Fibroblast of gingiva (primary cell): ENCODE data around the gene SRSF1.

ENCODE experiments used
- DNase-seq: peaks from one replicate; pipeline ENCODE4 v3.0.0-alpha.2; 2011; ENCODE audit warnings: low read depth

SRSF1 gene

DNA sequence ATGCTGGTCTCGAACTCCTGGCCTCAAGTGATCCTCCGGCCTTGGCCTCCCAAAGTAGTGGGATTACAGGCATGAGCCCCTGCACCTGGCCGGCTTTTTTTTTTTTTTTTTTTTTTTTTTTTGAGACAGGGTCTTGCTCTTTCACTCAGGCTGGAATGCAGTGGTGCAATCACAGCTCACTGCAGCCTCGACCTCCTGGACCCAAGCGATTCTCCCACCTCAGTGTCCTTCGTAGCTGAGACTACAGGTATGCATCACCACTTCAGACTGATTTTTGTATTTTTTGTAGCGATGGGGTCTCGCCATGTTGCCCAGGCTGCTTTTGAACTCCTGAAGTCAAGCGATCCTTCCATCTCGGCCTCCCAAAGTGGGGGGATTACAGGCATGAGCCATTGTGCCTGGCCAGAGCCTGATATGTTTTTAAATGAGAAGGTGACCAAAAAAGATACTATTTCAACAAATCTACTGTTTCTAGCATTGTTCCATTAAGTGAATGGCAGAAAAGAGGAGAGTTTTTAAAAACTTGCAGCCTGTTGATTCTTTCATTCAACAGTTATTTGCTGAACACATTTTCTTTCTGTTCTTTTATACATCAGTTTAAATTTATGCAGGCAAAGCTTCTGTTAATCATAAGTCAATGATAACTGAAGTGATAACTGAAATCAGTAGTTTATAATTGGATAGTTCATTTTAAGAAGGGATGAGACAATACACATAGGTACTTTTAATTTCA, 3.2 kb upstream of the SRSF1 start:
- no peak for DNase-seq

DNA sequence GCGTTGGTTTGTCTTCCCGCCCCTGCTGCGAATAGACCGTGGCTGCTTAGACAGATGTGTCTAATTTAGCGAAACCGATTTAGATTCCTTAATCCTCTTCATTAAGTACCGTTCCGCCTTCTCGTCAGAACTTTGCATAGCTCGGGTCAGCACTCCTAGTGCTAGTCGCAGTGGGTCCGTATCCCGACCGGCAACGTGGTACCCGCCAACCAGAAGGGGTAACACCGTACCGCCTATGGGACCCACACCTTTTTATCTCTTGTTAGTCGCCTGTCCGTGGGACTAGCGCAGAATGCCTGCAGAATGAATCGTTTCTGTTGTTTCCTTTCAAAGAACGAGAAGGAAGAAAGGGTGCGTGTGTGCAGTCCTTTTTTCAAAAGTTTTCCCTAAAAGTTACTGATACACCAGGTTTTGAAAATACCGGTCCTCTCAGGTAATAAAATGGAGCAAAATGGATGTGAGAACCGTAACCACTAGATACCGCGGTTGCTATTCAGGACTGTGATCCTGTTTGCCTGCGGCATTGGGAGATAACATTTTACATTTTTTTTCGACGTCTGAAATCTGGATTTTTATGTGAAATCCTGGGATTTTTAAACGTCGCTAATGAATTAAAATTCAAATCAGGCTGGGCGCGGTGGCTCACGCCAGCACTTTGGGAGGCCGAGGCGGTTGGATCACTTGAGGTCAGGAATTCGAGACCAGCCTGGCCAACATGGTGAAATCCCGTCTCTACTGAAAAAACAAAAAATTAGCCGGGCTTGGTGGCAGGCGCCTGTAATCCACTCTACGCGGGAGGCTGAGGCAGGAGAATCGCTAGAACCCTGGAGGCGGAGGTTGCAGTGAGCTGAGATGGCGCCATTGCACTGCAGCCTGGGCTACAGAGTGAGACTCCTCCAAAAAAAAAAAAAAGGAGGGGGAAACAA, 998 bp upstream of the SRSF1 start:
- DNase-seq = no peak

- DNase-seq = peak; percentile 69
Observed at GRCh38 chr17:58006560-58006923, 504 bp downstream of the SRSF1 start.

- DNase-seq = no peak
Observed at GRCh38 chr17:58005728-58006559, 1.1 kb downstream of the SRSF1 start.

DNA sequence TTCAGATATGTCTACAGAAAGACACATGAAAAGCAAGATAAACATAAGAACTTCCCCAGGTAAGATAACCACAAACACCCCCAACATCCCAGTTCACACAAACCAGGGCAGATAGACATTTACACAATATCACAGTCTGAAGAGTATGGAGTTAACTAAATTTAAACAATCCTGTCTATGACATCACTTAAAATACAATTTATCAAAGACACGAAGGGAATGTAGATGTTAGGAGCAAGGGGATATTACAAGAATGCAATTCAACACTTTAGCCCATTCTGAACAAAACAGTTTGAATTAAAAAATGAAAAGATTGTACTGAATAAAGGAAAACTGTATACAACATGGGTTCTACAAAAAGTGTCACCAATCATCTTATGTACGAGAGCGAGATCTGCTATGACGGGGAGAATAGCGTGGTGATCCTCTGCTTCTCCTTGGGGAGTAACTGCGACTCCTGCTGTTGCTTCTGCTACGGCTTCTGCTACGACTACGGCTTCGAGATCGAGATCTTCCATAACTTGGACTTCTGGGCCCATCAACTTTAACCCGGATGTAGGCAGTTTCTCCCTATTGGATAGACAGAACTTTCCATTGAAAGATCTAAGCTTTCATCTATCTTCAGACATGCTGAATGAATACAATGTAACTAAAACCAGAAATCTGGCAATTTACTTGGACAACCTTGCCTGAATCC, 1.9 kb downstream of the SRSF1 start:
- no peak for DNase-seq

- DNase-seq = no peak
Observed at GRCh38 chr17:58004060-58004459, 3.0 kb downstream of the SRSF1 start.

DNA sequence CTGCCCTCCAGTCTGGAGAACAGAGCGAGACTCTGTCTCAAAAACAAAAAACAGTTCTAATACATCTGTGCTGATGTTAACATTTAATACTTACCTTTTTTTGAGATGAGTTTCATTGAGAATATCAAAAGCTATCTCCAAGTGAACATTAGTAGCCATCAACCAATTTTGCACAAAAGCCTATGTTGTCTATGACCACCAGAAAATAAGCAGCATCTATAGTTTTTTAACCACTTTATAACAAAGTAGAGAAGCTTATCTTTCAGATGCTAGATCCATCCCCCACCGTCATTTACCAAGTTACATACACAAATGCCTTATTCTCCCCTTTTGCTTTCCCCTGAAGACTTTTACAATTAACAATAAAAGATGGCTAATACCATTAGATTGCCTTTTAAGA, 4.1 kb downstream of the SRSF1 start:
- no peak for DNase-seq

GRCh38 chr17:58002154-58002948, 4.7 kb downstream of the SRSF1 start:
- DNase-seq = no peak

GRCh38 chr17:58001461-58002124, 5.5 kb downstream of the SRSF1 start:
- DNase-seq = no peak

GRCh38 chr17:57999496-58000017, 7.5 kb downstream of the SRSF1 start:
- DNase-seq = peak; percentile 64

GRCh38 chr17:57999010-57999495, 8.0 kb downstream of the SRSF1 start:
- DNase-seq = no peak

GRCh38 chr17:57997085-57997809, 9.8 kb downstream of the SRSF1 start:
- DNase-seq = no peak

GRCh38 chr17:57995076-57995956, 11.7 kb downstream of the SRSF1 start:
- peak; percentile 81 for DNase-seq

- DNase-seq = no peak
Observed at GRCh38 chr17:57994436-57994835, 12.6 kb downstream of the SRSF1 start.

- DNase-seq = no peak
Observed at GRCh38 chr17:57993471-57994365, 13.3 kb downstream of the SRSF1 start.

GRCh38 chr17:57991537-57991936, 15.5 kb downstream of the SRSF1 start:
- no peak for DNase-seq

- DNase-seq = no peak
Observed at GRCh38 chr17:57990037-57990436, 17.0 kb downstream of the SRSF1 start.
